Stimulated activated CD8-positive, alpha-beta memory T cell treated with anti-CD3 and anti-CD28 coated beads, Interleukin-7, amount 100 ng/mL, for 24 hours (primary cell): Measurements from ENCODE around the gene C6orf89.

Experiments
- DNase-seq: peaks from one replicate; pipeline ENCODE4 v3.0.0-alpha.2; 2020; ENCODE audit warnings: low read depth

The C6orf89 gene

DNA sequence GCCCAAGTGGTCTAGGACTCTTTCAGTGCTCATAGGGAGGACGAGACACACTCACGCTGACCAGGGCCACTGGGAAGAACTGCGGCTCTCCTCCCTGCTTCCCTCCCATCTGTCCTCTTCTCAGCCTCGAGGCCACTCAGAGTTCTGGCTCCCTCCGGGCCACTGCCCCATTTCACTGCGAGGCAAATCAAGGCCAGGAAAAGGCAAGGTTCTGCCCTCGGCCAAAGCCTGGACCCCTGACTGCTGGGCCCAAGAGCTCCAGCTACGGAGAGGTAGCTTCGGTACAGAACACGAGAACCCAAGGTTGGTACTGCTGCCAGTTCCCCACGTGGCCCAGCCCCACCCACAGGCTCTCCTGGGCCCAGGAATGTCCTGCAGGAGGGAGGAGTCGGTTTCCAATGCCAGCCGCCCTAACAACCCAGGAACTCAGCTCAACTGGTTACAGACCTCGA lies 83.5 kb downstream of the C6orf89 start:
- DNase-seq, result no peak

DNA sequence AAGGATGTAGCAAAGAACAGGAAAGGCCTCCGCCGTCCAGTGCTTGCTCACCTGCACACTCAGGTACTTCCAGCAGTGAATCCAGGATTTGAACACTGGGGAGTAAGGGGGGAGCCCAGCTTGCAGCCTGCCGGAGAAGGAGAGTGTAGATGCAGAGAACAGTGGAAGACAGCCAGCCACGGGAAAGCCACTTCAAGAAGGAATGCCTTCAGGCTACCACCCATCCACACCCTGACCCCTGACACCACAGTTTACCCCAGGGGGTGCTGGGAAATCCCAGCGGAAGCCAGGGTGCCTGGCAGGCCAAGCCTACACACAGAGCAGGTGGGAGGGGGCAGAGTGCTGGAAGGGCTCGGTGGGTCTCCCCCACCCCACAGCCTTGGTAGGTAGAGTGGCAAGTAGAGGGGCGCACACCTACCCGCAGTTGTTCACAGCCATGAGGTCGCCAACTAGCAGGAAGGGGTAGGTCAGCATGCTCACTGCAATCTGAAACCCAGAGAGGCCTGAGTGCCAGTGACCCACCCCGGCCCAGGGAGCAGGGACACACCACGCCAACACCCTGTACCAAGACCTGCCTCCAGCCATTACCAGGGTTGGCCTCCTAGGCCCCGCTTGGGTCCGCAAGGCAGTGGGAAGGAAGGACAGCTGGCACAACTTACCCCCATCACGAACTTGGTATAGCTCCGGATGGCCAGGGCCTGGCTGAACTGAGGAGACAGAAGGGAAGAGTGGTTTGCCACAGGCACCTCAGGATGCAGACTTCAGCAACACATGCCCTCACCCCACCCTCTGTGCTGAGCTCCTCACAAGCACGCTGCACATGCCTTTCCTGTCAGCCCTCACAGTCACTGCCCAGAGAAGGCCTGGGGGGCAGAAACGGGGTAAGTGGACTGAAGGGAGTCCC lies 84.5 kb downstream of the C6orf89 start:
- DNase-seq, result no peak

DNA sequence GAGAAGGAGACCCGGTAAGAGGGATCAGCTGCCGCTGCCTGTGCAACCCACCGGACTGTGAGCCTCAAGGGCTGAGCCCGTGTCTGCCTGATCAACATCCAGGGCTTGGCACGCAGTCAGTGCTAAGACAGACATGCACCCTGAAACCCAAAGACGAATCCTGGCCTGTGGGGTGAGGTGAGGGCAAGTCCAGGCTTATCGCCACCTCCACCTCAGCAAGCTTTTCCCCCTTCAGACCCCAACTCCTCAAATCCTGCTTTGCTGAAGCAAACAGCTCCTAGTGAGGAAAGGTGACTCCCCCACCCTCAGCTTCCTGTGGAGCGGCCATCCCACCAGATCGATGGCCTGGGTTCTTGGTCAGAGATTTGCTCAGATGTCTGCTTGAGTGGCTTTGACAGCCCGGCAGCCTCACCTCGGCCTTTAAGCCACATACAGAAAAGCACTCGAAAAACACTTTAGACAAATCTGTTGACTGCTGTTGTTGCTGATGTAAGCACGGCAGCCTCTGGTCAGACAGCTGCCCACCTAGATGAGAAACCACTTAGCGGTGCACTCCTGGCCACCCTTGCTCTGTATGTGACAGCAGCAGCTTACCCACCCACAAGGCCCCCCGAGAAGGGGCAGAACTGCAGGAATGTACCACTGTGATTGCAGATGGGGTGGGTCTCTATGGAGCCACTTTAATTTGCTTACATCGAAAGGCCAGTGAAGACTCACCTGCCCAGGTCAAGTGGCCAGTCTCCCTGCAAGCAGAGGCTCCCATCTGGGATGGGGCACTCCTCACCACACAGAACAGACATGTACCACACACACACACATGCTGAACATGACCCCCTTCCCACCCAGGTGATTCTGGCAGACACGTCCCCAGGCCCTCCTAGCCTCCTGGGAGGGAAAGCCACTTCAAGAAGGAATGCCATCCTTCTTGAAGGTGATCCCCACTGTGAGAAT lies 85.4 kb downstream of the C6orf89 start:
- DNase-seq, result no peak

DNA sequence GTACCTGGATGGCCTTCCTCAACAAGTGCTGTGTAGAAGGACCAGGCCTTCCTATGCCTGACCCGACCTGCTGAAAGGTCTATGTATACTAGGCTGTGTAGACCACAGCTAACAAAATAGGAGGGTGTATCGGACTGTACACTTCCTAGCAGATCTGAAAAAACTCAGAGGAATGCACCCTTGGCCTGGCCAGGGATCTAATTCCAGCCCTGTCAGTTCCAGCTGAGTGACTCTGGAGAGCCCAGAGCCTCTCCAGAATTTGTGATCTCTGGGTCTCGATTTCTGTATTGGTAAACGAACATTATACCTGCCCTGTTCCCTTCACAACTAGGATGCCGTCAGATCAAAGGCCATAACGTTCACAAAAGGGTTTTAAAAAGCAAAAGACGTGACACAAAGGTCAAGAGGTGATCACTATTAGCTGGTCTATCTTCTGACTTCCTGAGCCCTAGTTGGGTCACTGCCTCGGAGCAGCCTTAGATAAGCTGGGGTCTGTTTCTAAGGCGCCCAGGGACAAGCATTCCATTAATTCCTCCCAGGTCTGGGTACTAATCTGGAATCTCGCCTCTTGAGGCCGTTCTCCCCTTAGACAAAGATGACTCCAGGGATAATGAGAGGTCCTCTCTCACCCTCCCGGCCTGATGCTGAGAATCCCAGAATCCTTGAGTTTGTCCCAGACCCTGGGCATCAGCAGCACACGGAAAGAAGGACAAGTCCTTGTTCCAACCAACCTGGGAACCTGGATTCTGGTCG lies 86.3 kb downstream of the C6orf89 start:
- no peak for DNase-seq

DNA sequence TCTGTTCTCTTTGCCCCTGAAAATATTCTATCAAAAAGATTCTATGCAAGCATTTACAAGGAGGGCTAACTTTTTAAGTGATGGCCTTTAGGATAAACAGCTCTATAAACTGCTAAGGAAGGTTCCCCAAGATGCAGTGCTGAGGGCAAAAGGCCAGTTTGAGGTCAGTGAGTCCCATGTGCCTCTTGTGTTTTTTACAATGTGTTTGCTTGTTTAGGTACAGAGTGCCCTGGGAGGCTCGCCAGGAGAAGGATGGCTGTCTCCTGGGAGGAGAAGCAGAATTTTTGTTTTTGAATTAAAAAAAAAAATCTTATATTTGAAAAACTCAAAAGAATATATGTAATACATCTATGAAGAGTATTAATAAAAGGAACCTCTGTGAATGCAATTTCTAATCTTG lies 87.4 kb downstream of the C6orf89 start:
- DNase-seq, result no peak

DNA sequence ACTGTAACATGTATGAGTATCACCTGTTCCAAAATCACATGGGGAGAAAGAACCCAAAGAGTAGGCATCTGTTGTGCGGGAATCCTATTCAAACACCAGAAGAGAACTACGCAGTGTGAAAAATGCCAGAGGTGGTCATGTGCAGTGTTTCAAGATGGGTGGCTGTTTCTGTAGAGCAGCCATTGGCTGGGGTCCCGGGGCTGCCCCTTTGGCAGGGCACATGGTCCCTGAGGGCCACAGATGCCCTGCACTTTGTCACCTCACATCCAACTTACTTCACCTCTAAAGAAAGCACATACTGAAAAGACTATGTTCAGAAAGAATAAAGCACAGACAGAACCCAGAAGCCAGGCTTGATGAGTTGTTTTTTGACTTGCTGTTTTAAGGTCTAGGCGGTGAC lies 87.9 kb downstream of the C6orf89 start:
- no peak for DNase-seq

DNA sequence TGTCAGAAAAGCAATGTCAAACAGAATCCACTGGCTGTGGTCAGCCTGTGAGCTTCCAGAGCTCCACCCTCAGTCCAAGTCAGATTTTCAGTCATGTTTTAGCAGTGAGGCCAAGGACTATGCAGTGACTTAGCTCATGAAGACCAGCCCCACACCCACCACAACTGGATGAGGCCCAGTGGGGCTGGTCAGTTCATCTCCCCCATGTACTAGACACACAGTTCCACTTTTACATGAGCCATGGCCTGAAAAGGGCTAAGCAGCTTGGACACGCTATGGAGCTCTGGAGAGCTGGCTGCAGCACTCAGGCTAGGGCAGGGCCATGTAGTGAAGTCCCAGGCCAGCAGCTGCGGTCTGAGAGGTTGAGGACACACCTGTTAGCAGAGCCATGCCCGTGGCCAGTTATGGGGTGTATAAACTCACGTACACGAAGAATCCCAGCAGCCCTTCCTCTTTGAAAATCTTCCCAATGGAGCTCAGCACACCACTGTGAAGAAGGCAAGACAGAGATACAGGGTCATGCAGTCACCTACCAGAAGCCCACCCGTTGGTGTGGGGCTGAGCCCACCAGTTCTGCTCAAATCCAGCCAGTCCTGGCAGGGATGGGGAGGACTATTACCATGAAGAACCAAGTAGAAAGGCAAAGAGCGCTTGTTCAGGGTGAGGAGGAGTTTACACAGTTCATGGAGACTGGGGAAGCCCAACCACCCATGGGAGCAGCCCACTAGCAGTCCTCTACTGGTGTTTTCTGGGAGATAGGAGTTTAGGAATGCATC lies 89.7 kb downstream of the C6orf89 start:
- DNase-seq, result no peak

DNA sequence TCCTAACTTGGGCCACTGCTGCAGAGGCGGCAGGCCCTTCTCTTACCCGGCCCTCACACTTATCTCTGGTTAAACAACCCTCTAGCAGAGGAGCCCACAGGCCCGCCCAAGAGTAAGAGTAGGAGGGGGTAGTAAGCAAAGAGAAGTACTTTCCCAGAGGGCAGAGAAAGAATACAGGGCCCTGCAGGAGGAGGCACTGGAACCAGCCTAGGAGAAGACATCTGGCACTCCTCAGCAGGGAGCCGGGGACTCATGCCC lies 90.2 kb downstream of the C6orf89 start:
- DNase-seq, result no peak

DNA sequence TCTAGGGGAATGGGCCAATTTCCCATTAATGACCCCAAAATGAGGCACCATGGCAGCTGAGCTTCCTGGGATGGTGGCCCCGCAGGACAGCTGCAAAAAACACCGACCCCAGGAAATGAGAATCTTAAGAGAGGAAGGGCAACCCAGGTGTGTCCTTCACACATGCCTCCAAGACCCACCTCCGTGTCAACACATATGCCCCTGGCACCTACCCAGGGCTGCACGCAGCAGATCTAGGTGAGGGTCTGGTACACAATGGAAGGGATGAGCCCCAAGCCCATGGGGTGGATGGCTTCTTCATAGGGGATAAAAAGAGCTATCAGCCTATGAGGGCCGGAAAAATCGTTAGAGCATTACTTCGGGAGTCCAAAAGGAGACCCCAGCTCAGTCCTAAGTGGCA lies 90.8 kb downstream of the C6orf89 start:
- no peak for DNase-seq

DNA sequence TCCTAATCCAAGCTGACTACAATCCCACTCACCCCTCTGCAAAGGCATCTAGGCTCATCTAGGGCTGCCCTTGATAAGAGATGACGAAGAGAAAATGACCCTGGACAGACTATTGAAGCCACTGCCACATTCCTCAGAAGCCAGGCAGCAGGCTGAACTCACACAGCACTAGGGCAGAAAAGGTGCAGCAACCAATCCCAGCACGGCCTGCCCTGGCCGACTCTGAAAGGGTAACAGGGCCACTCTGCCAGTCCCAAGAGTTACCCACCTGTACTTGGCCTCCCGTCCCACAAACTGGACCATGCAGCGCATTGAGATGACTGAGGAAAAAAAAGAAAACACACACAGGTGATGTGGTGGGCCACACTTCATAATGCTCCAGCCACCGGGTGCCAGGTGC lies 91.2 kb downstream of the C6orf89 start:
- DNase-seq, result no peak

DNA sequence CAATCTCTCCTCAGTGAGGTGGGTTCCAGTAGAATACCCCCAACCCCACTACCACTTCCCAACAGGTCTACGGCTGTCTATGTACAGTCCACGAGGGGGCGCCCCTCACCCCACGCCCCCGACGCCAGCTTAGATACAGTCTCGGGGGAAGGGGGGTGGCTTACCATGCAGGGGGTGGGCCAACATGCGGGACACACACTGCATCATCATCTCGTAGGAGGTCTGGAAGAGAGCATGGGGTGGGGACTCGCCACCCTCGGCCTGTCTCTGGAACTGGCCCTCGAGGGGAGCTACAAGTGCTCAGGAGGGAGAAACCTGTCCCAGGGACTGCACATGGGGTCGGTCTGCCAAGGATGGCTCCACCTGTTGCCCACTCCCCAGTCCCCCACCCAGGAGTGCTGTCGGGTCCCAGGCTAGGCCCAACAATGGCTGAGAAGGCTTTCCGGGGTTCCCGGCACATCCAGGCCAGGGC lies 91.8 kb downstream of the C6orf89 start:
- DNase-seq, result no peak
